HG03159 (cell line): ENCODE results near the gene AK1.
A peak's percentile ranks its signal among the peaks of the same experiment; 100 is the strongest.

Source experiments
- ATAC-seq: cut with Tn5 transposase; IDR thresholded peaks from one replicate; pipeline ENCODE4 v1.9.1; 2021; ENCODE audit warnings: mild to moderate bottlenecking, moderate library complexity; ENCODE audit not compliant: unreplicated experiment

Gene AK1, protein sequence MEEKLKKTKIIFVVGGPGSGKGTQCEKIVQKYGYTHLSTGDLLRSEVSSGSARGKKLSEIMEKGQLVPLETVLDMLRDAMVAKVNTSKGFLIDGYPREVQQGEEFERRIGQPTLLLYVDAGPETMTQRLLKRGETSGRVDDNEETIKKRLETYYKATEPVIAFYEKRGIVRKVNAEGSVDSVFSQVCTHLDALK

DNA sequence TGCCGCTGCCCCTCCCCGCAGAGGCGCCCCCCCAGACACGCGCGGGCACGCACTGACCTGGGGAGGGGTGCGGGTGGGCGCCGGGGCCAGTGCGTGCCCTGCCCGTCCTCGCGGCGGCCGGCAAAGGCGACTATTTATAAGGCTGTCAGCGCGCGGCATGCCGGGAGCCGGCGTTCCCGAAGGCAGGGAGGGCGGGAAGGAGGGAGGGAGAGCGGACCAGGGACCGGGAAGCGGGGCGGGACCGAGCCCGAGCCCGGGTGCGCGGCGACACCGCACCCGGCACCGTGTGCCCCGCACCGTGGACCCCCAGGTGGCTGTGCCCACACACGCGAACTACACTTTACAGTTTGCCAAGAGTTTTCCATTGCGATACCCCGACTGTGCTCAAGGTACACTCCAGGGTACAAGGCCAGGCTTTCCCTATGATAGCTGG lies at the start of gene AK1:
AK1 (minus strand) TSS at position 110 of the 433 bp plus-strand sequence. CDS start 3,058 bp downstream, outside the sequence.
- ATAC-seq, result no peak

DNA sequence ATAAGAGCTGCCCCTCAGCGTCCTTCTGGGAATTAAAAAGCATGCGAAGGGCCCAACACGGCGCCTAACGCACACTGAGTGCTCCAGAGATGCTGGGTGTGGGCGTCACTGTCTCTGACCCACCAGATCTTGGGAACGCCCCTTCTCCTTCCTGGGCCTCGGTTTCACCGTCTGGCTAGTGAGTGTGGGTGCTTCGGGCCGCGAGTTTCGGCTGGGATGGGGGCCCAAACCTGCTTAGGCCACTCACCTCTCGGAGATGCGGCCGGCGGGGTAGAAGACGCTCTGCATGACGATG lies 49.4 kb upstream of the AK1 start:
- no peak for ATAC-seq

DNA sequence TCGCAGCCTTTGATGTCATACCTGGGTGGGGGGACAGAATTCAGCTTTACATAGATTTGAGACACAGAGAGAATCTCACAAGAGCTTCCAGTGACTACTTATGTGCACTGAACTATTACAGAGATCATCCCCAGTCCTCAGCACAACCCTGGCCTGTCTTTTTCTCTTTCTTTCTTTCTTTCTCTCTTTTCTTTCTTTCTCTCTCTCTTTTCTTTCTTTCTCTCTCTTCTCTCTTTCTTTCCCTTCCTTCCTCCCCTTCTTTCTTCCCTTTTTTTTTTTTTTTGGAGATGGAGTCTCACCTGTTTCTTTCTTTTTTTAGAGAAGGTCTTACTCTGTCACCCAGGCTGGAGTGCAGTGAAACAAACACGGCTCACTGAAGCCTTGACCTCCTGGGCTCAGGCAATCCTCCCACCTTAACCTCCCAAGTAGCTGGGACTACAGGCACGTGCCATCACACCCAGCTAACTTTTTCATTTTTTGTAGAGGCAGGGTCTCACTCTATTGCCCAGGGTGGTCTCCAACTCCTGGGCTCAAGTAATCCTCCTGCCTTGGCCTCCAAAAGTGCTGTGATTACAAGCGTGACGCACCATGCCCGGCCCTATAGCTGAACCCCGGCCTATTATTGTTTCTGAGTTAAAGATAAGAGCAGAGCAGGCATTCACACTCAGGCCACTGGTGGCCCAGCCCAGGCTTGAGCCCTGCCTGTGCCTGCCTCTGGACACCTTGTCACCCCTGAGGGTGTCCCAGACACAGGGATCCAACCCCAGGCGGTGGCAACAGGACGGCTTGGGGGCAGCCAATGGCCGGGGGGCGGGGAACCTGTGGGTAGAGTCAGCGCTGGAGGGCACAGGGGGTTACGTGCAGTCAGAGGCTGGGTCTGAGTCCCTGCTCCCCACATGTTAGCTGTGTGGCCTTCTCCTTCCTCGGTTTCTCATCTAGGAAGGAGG lies 48.8 kb upstream of the AK1 start:
- no peak for ATAC-seq

DNA sequence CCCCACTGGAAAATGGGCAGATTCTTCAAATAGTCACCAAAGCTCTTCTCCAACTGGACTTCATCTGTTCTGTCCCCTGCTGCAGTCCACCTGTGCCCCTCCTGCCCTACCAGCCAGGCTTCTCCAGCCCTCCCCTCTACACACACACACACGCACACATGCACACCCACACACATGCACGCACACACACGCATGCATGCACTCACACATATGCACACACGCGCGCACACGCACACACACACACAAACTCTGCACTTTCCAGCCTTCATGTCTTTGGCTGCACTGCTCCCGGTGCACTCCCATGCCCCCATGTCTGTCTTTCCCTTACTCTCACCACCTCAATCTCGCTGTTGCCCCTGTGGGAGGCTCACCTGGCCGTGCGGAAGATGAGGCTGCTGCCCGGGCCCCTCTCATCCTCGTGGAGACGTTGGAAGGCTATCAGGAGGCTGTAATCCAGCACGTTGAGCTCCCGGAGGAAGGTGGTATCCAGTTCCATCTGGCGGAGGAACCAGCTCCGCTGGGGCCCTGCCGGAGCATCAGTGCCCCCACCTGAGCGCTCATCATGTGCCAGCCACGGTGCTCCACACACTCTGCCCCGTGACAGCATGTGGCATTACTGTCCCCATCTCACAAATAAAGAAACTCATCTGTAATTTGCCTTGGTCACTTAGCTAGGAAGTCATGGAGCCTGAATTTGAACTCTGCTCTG lies 47.4 kb upstream of the AK1 start:
- no peak for ATAC-seq

DNA sequence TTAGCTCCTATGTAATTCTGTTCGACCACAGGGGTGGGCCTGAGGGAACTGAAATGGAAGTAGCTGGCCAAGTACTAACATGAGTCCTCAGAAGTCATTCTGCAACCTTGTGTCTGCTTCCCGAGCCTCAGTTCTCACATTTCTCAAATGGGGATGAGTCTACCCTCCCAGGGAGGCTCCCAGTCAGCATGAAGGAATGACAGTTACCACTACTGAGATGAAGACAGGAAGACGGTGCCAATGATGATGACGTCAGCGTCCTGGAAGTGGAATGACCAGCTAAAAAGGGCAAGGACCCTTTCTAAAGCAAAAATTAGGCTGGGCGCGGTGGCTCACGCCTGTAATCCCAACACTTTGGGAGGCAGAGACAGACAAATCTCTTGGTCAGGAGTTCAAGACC lies 46.3 kb upstream of the AK1 start:
- ATAC-seq, result no peak

DNA sequence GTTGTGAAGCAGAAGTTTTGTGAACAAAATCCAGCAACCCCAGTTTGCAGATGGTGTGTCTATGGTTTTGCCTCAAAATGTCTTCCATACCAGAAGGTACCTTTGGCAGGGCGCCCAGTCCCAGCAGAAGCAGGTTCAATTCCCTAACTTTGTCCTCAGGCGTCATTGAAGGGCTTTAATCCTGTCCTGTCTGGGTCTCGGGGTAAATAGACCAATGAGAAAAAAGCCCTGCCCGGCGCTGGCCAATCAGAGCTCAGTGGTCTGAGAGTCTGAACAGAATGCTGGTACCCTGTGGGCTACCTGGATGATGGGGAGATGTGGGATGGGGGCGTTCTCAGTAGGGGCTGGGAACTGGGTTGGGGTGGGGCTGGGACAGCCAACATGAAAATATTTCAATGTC lies 45.6 kb upstream of the AK1 start:
- no peak for ATAC-seq

DNA sequence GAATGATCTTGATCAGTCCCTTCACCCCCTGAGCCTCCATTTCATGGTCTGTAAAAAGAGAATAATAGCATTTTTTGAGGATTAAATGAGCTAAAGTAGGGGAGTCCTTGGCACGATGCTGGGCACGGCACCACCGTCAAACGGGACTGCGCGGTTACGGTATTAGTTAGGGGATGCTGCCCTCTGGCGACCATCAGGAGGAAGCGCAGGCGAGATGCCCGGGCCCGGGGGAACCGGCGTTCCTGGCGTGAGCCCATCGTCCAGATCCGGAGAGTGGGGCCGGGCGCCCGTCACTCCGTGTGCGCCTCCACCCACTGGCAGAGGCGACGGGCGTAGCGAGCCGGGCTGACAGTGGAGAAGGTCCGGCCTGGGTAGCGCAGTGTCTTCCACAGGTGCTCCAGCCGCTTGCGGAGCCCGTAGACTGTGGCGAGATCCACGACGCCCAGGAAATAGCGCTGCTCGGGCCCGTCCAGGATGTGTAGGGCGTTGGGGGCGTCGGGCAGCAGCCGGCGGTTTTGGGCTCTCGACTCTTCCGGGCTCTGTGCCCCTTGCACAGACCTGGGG lies 44.2 kb upstream of the AK1 start:
- ATAC-seq, result no peak

DNA sequence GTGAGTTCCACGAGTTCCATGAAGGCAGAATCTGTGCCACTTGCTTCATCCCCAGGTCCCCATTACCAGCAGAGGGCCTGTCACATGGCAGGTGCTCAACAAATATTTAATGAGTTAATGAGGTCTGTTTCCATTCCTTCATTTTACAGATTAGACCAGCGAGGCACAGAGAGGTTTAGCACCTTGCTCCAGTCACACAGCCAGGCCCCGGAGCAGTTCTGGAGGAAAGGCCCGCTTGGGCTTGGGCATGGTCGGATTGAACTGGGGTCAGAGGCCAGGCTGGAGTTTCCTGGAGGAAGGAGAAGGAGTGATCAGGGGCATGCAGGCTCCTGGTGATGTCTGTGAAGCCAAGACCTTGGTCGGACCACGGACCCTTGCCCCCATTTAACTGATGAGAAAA lies 43.3 kb upstream of the AK1 start:
- ATAC-seq, result no peak

DNA sequence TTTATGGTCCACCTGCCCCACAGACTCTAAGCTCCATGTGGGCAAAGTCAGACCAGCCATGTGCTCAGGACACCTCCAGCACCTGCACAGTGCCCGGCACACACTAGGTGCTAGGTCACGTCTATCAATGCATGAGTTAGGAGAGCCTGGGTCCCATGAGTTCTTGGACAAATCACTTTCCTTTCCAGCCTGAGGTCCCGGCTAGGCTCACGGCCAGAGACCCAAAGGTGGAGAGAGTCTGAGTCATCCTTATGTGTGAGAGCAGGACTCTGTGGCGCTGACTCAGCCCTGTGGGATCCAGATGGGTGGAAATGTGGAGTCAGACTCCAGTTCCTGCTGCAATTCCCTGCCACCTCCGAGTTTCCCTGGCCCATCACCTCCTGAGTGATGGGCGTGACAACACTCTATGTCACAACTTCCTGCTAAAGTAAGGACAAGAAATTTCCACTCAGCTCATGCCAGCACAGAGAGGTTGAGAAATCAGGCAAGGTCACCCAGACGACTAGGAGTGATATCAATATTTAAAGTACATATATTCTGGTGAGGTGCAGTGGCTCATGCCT lies 41.9 kb upstream of the AK1 start:
- ATAC-seq, result no peak

DNA sequence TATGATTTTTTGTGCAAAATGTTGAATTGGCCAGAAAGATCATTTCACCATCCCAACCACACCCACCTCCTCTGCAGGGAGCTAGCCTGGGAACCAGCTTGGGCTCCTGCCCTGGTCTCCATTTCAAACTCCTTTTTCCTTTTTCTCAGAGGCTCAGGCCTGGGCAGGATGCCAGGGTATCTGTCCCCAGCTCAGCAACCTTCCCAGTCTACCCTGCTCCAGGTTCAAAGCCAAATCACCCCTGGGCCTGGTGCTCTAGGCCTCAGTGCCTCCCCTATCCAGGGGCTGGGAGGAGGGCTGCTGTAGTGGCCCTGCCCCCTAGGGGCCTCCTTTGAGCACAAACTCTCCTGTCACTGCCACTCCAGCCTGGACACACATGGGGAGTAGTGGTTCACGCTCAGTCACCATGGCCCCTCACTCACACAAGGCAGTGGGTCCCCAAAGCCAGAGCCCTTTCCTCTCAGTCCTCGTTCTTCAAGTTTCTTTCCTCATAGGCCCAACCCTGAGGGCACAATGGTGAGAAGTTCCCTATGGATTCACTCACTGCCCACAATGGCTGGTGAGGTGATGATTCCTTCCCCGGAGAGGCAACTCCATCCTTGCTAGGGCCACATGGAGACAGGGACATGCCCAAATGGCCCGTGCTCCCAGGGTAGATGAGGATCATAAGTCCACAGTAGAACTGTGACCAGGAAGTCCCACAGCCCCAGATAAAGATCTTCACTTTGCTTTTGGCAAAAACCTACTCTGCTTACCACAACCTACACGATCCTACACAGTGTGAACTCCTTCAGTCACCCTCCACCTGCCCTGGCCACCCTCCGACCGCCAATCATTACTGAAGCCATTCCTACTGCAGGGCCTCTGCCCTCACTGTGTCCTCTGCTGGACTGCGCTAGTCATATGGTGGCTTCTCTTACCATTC lies 41.0 kb upstream of the AK1 start:
- no peak for ATAC-seq

DNA sequence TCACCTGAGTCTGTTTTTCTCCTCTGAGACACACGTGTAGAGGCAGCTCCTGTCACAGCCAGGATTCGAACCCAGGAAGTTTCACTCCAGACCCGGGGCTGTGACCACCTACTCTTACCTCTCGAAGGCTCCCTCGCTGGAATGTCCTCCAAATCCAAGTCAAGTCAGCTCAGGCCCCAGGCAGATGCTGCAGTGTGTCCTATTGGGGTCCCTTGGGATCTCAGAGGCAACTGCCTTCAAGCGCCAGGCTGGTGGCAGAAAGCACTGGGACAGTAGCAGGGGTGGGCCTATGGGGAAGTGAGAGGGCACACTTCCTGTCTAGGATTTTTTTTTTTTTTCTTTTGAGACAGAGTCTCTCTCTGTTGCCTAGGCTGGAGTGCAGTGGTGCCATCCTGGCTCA lies 40.1 kb upstream of the AK1 start:
- ATAC-seq, result no peak

DNA sequence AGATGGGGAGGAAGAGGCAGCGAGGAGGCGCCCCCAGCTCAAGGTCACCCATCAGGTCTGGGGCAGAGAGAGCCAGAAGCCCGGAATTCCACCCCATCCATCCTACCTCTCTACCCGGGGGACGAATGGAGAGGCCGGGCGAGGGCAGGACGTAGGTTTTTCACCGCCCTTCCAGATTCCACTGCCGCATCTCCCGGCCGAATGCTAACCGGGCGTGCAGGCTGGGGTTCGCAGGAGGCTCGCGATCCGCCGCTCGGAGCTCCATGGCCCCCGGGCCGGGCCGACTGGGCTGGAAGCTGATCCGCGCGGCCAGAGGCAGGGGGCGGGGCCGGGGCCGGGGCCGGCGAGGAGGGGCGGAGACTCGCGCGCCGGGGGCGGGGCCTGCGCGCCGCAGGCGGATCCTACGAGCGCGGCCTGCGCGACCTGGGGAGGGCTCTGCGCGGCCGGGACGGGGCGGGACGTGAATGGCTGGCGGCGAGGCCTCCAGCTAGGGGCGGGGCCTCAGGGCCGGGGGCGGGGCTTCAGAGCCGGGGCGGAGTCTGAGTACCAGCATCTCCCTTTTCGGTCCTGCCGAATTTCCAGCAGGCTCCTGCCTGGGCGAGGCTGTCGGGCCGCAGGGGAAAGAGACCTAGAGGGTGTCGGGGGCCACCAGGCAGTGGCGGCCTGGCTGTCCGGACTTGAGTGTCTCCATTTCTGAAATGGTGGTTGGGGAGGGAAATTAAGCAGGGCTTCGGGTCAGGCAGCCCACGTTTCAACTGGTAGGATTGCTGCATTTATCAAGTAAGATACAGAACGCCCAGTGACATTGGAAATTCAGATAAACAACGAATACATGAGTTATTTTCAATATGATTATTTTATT lies 39.5 kb upstream of the AK1 start, which contains the start of gene ST6GALNAC4:
ST6GALNAC4 (minus strand) TSS at position 322 of the 862 bp plus-strand sequence. CDS start 622 bp downstream, outside the sequence.
- ATAC-seq, result peak; percentile 71

DNA sequence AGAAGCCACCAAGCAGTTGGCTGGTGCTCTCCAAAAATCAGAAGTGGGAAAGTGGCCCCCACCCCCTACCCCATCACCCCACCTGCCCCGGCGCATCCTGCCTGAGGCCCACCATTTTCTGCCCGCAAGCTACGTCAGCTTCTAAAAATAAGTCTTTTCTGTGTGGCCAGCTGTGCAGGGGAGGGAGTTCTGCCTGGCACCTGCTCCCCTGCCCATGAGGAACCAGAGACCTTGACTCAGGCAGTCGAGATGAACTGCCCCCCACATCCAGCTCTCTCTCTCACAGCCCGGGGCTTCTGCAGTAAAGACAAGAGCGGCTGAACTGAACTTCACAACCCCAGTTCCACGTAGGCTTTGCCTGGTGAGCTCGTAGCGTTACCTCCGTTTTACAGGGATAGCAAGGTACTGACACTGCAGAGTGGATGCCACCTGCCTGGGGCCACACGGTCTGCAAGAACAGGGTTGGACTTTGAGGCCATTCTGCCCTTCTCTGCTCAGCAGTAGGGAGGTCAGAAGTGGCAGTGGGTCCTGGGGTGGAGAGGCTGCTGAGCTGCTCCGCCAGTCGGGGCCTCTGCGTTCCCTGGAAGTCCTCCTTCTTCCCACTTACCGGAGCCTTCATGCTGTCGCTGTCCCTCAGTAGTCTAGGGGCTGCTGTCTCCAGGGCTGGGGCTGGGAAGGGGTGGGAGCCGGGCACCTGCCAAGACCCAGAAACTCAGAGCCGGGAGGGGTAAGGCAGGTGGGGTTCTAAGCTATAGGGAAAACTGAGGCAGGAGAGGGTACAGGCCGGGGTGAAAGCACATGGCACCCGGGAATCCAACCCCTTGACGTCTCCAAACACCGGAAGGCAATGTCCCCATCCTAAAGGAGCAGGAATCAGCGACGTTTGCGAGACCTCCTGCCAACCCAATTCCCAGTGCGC lies 38.6 kb upstream of the AK1 start:
- no peak for ATAC-seq

DNA sequence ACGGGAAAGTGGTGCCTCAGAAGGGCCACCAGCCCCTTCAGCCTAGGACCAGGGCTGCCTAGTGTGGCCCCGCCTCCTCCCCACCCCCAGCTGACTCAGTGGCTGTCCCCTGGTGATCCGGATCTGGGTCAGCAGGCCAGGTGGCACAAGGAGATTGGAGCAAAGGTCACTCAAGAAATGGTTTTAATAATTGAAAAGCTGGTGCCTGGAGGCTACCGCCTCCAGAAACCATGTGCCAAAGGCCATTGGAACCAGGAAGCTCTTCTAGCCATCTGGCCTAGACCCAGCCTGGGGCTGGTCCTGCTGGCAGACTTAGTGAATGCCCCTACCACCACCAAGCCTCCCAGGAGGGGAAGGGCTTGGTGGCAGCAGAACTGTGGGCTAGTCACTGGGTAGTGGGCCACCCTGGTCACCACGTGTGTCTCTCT lies 37.9 kb upstream of the AK1 start:
- no peak for ATAC-seq

DNA sequence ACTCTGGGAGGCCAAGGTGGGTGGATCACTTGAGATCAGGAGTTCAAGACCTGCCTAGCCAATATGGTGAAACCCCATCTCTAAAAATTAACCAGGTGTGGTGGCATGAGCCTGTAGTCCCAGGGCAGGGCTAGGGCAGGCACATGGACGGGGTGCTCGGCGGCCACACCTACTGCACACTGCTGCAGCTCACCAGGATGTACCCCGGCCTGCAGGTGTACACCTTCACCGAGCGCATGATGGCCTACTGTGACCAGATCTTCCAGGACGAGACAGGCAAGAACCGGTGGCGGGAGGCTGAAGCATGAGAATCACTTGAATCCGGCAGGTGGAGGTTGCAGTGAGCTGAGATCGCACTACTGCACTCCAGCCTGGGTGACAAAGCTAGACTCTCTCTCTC lies 36.2 kb upstream of the AK1 start:
- no peak for ATAC-seq

DNA sequence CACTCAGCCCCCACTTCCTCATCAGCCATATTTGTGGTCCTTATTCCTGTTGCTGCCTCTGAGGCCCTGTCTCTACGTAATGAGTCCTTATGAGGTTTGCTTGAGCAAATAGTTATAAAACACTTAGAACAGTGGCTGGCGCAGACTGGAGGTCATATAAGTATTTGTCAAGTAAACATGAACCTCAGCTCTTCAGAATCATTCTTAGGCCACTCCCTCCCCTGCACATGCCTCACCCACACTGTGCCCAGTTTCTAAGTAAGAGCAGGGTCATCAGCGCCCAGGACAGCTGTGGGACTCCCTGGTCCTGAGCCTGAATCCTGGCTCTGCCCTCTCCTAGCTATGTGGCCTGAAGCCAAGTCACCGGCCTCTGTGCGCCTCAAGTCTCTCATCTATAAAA lies 35.4 kb upstream of the AK1 start:
- no peak for ATAC-seq

DNA sequence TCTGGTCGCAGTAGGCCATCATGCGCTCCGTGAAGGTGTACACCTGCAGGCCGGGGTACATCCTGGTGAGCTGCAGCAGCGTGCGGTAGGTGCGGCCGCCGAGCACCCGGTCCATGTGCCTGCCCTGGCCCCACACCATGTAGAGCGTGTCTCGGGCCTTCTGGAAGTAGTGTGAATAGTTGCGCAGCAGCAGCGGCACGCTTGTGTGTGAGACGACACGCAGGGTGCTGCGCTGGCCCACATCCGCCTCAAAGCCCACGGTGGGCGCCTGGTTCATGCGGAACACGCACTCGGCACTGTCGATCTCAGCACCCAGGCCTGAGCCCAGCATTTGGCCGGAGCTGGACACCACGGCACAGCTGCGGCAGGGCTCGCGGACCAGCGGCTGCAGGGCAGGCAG lies 34.8 kb upstream of the AK1 start:
- no peak for ATAC-seq

DNA sequence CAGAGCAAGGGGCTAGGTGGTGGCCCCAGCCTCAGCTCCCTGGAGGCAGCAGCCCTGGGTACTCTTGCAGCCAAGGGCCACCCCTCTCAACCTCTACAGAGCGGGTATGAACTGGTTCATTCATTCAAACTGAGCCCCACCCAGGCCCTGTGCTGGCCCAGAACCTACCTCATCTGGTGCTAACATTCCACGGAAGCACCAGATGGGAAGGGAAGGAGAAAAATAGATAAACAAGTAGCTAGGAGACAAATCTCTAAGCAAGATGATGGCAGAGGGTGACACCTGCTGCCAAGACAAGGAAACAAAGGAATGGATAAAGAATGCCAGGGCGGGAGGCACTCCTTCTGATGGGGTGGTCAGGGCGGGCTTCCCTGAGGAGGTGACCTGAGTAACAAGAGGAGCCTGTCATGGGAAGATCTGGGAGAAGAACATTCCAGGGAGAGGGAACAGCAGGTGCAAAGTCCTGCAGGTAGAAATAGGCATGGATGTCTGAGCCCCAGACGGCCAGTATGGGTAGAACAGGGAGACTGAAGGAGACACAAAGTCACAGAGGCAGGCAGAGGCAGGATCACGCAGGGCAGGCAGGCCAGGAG lies 33.2 kb upstream of the AK1 start:
- no peak for ATAC-seq
